Heart left ventricle (tissue), 13 donors: ENCODE measurements around the gene MIEN1.

ENCODE experiments used
- CTCF ChIP-seq, 12 donors: fragments of 200-600 bp; sonication (generic) in 4 of 12; IDR thresholded peaks; one replicate each; pipeline versions ENCODE4 v1.5.0 to v1.8.0; 2018 to 2022; ENCODE audit warnings: antibody characterized with exemption in 12 of 12, mild to moderate bottlenecking in 5 of 12
- POLR2A ChIP-seq, 2 donors: fragments of 450-650 bp; IDR thresholded peaks; one replicate each; pipeline ENCODE4 v1.6.1; 2017; ENCODE audit warnings: antibody characterized with exemption in 2 of 2, mild to moderate bottlenecking in 2 of 2, moderate library complexity in 2 of 2
- donor health status: ischemic (EF 13 %, LVEDD 7.1; RV severe dilation, severe dysfunction).
- donor health status: DM: no; HTN: yes; CAD: no.
- donor health status: DM: no; HTN: no; CAD: no.
- donor health status: ischemic (EF 25% LVEDD 6.9; RV normal size, moderate dysfunction).
- donor health status: ischemic (EF 25% LVEDD 5.7; RV mildly dilated, moderate dysfunction).
- donor health status: ischemic (EF 35%, LVEDD 5.7; RV mildly dilated, moderate dysfunction).
- donor health status: nonischemic (EF 11% LVEDD 7.7; RV severe dilation, severe dysfunction).
- donor health status: DM: yes; HTN: yes; CAD: no.
- donor health status: PGD.
- donor health status: ischemic (EF 29% LVEDD 5.4; RV normal size, mild dysfunction).
- donor health status: nonischemic (EF 23%, LVEDD 6.1; RV moderate dilation, normal function).

DNA sequence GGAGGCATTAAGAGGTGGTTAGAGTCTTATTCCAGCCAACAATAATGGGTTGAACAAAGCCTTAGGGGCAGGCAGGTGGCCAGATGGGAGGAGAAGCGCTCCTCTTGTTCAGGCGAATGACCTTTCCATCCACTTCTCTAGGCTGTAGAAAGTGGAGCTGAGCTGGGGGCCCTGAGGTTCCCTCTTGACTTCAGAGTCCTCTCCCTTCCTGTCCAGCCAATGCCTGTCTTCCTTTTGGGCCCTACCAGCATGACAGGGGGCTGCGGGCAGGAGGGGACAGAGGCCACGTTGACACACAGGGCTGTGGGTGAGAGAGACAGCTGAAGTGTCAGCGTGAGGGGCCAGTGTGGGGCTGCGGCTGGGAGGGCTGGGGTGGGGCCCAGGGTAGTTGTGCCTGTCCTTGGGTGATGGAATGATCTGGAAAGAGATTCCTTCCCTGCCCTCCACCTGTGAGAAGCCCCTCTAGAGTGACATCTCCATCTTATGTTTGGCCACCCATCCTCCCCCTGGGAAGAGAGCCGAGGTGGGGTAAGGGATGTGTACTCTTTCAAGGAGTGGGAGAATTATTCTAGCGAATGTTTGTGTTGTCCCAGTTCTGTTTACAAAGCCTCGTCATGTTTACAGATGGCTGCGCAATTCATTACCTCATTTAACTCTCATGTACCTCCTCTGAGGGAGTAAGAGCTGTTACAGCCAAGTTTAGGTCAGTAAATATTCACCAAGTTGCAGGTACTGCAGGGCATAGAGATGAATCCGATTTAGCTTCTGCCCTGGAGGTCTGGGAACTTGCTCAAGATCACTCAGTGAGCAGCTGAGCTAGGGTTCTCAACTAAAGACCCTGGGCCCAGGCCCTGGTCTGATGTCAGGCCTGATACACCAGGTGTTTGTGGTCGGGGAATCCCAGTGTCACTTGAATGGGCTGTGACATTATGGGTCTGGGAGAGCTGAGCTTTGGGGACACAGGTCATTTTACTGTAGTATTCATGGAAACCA is 27.1 kb downstream of the MIEN1 start:
- TF ChIP-seq CTCF (IDR thresholded peaks at IDR 0.05) = no peak
- TF ChIP-seq POLR2A (IDR thresholded peaks at IDR 0.05) = no peak
